Endothelial cell of umbilical vein (primary cell): ENCODE measurements around the gene NINJ2.

Experiments used
- CTCF ChIP-seq, 2 donors: IDR thresholded peaks; 1 replicate in 1 of 2; 2 replicates in 1 of 2; pipeline ENCODE4 v1.5.1; 2011; ENCODE audit warnings: low read length in 2 of 2, mild to moderate bottlenecking in 2 of 2, moderate library complexity in 2 of 2, control low read depth in 1 of 2, inconsistent platforms in 1 of 2, low read depth in 1 of 2; ENCODE audit not compliant: insufficient read depth in 1 of 2; ENCODE audit errors: extremely low read depth in 1 of 2
- EZH2 ChIP-seq: IDR thresholded peaks from 2 replicates; pipeline ENCODE4 v1.6.1; 2012; ENCODE audit warnings: borderline replicate concordance, low read depth, mild to moderate bottlenecking, moderate library complexity, low read length, inconsistent platforms; ENCODE audit not compliant: severe bottlenecking
- JUN ChIP-seq: IDR thresholded peaks from 2 replicates; pipeline ENCODE4 v1.6.1; 2011; ENCODE audit warnings: borderline replicate concordance, low read depth; ENCODE audit not compliant: insufficient read length, insufficient read depth
- POLR2A ChIP-seq: IDR thresholded peaks from 2 replicates; pipeline ENCODE4 v1.6.1; 2012; ENCODE audit warnings: low read depth, mild to moderate bottlenecking, control low read depth, low read length

GRCh38 chr12:549476-550082 is 113.7 kb downstream of the NINJ2 start:
- TF ChIP-seq CTCF (IDR thresholded peaks at IDR 0.05; ENCODE audit: extremely low read depth in 1 of 2, insufficient read depth in 1 of 2, low read depth in 1 of 2, low read length in 2 of 2) (no peak), JUN (no peak), EZH2 (no peak), POLR2A (no peak)
